Heart left ventricle (tissue), 16 donors: ENCODE measurements around the gene EEIG1. TPM values are rescaled to one million over a fixed set of nuclear protein-coding genes. Genes with fewer than 3 reads are reported as not detected.

Source experiments
- ATAC-seq, 4 donors: fragments of 200-7000 bp; cut with Tn5 transposase; one replicate each; pipeline ENCODE4 v1.9.1; 2020 to 2022; ENCODE audit warnings: moderate library complexity in 4 of 4, mild to moderate bottlenecking in 3 of 4, moderate number of reproducible peaks in 1 of 4
- DNase-seq, 5 donors: peaks; one replicate each; pipeline ENCODE4 v3.0.0-alpha.2; 2020
- H3K27ac ChIP-seq, 12 donors: fragments of 200-600 bp; sonication (generic) in 4 of 12; one replicate each; pipeline versions ENCODE4 v1.5.0 to v1.8.0; 2016 to 2022; ENCODE audit warnings: mild to moderate bottlenecking in 2 of 12
- H3K27me3 ChIP-seq, 9 donors: fragments of 200-600 bp; sonication (generic) in 2 of 9; one replicate each; pipeline versions ENCODE4 v1.5.1 to v1.8.0; 2016 to 2022; ENCODE audit warnings: mild to moderate bottlenecking in 3 of 9
- H3K36me3 ChIP-seq, 9 donors: fragments of 200-600 bp; sonication (generic) in 2 of 9; one replicate each; pipeline versions ENCODE4 v1.5.0 to v1.8.0; 2018 to 2022; ENCODE audit warnings: mild to moderate bottlenecking in 2 of 9
- H3K4me1 ChIP-seq, 12 donors: fragments of 200-600 bp; sonication (generic) in 4 of 12; one replicate each; pipeline versions ENCODE4 v1.5.0 to v1.8.0; 2016 to 2022; ENCODE audit warnings: mild to moderate bottlenecking in 3 of 12
- H3K4me3 ChIP-seq, 12 donors: fragments of 200-600 bp; sonication (generic) in 4 of 12; one replicate each; pipeline versions ENCODE4 v1.5.0 to v1.8.0; 2017 to 2022; ENCODE audit warnings: mild to moderate bottlenecking in 9 of 12, moderate library complexity in 4 of 12
- H3K9me3 ChIP-seq, 12 donors: fragments of 200-600 bp; sonication (generic) in 4 of 12; one replicate each; pipeline versions ENCODE4 v1.5.0 to v1.8.0; 2016 to 2022; ENCODE audit warnings: mild to moderate bottlenecking in 1 of 12
- POLR2A ChIP-seq, 2 donors: fragments of 450-650 bp; IDR thresholded peaks; one replicate each; pipeline ENCODE4 v1.6.1; 2017; ENCODE audit warnings: antibody characterized with exemption in 2 of 2, mild to moderate bottlenecking in 2 of 2, moderate library complexity in 2 of 2
- WGBS, 4 donors: extraction: QIAGEN DNeasy Blood & Tissue Kit in 2 of 4; methylation state at CpG; one replicate each; pipeline versions ENCODE4 v1.1.5 to v1.1.7; 2013 to 2018; 5-methylcytosine and 5-hydroxymethylcytosine counted together
- intact Hi-C, 10 donors: fragments of 100-400 bp; cut with DNase I; formaldehyde crosslinking; loops; one replicate each; pipeline versions ENCODE4 v1.11.1 to v1.14.2; 2022
- polyA plus RNA-seq, 2 donors: library from polyadenylated mRNA; stranded (reverse); fragments of 200-250 nt; gene quantifications; one replicate each; pipeline ENCODE4 v1.2.3, GENCODE V29; 2013
- total RNA-seq, 9 donors: library from RNA; depleted of rRNA in 2 of 9; stranded (reverse); fragments of >200 nt in 2 of 9; fragmentation: NEBNext Ultra II Directional in 3 of 9; extraction: Animal tissue kit (Norgen Biotek cat#: 25700) in 3 of 9; gene quantifications; one replicate each; pipeline versions ENCODE4 v1.1.0 to v1.2.4, GENCODE V29; 2016 to 2023
- TF ChIP-seq, protein P1 (sequence below), 12 donors: fragments of 200-600 bp; sonication (generic) in 4 of 12; IDR thresholded peaks; one replicate each; pipeline versions ENCODE4 v1.5.0 to v1.8.0; 2018 to 2022; ENCODE audit warnings: antibody characterized with exemption in 12 of 12, mild to moderate bottlenecking in 5 of 12
- donor health status: ischemic (EF 13 %, LVEDD 7.1; RV severe dilation, severe dysfunction).
- donor health status: healthy with polysubstance abuse.
- donor health status: DM: no; HTN: yes; CAD: no.
- donor health status: DM: no; HTN: no; CAD: no.
- donor health status: ischemic (EF 25% LVEDD 6.9; RV normal size, moderate dysfunction).
- donor health status: ischemic (EF 25% LVEDD 5.7; RV mildly dilated, moderate dysfunction).
- donor health status: healthy.
- donor health status: DM: yes; HTN: yes; CAD: no.
- donor health status: ischemic (EF 35%, LVEDD 5.7; RV mildly dilated, moderate dysfunction).
- donor health status: nonischemic (EF 11% LVEDD 7.7; RV severe dilation, severe dysfunction).
- donor health status: DM: yes; HTN: yes; CAD: no.
- donor health status: PGD.
- donor health status: ischemic (EF 29% LVEDD 5.4; RV normal size, mild dysfunction).
- donor health status: nonischemic (EF 23%, LVEDD 6.1; RV moderate dilation, normal function).

The EEIG1 gene
- total and polyA plus RNA-seq, 11 donors = 5.4 to 45.2 (median 20.1) TPM

- H3K4me1 ChIP-seq = peaks cover 3 to 100% (median 95%) of the 10 kb centered on the region in 12 donors
- H3K9me3 ChIP-seq = no peaks in the 10 kb centered on the region
- peak overlapping the region; percentile 66 to 95 (median 82) for H3K27ac ChIP-seq
- peaks cover 0 to 4% (median 0%) of the 10 kb centered on the region in 9 donors for H3K36me3 ChIP-seq
- no peaks in the 10 kb centered on the region for H3K27me3 ChIP-seq
- peak in 3 of 5 donors; percentile 64 to 71 (median 67) for DNase-seq
- 49 to 67% (median 66%) methylated on average over 7 to 17 of the region's 17 CpGs for WGBS, 4 donors
- intact Hi-C loops = loop anchor here in 1 of 10 donors (2.0 kb wide), 1 partner anchor 33 kb away; no protein-coding TSS in a partner anchor
- ATAC-seq = peak in 3 of 4 donors; percentile 11 to 26 (median 20)
- no peak for TF ChIP-seq POLR2A (IDR thresholded peaks at IDR 0.05)
- TF ChIP-seq, protein P1, sequence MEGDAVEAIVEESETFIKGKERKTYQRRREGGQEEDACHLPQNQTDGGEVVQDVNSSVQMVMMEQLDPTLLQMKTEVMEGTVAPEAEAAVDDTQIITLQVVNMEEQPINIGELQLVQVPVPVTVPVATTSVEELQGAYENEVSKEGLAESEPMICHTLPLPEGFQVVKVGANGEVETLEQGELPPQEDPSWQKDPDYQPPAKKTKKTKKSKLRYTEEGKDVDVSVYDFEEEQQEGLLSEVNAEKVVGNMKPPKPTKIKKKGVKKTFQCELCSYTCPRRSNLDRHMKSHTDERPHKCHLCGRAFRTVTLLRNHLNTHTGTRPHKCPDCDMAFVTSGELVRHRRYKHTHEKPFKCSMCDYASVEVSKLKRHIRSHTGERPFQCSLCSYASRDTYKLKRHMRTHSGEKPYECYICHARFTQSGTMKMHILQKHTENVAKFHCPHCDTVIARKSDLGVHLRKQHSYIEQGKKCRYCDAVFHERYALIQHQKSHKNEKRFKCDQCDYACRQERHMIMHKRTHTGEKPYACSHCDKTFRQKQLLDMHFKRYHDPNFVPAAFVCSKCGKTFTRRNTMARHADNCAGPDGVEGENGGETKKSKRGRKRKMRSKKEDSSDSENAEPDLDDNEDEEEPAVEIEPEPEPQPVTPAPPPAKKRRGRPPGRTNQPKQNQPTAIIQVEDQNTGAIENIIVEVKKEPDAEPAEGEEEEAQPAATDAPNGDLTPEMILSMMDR (IDR thresholded peaks at IDR 0.05) = no peak
- H3K4me3 ChIP-seq = peak overlapping the region in 1 of 12 donors; percentile 19
Observed at GRCh38 chr9:127973169-127974000, 7.4 kb downstream of the EEIG1 start.

- H3K4me1 ChIP-seq = peaks cover 3 to 100% (median 94%) of the 10 kb centered on the region in 12 donors
- peak overlapping the region; percentile 66 to 95 (median 82) for H3K27ac ChIP-seq
- H3K4me3 ChIP-seq = peak overlapping the region in 1 of 12 donors; percentile 18
- ATAC-seq = peak; percentile 61 to 77 (median 72)
- intact Hi-C loops = loop anchor here in 2 of 10 donors (1.0 to 2.0 kb wide), 2 partner anchors 23 to 34 kb away; no protein-coding TSS in a partner anchor
- H3K36me3 ChIP-seq = peaks cover 0 to 4% (median 0%) of the 10 kb centered on the region in 9 donors
- no peaks in the 10 kb centered on the region for H3K9me3 ChIP-seq
- WGBS, 4 donors = 26 to 60% (median 49%) methylated on average over 9 to 12 of the region's 12 CpGs
- no peaks in the 10 kb centered on the region for H3K27me3 ChIP-seq
- DNase-seq = peak; percentile 52 to 89 (median 83)
- TF ChIP-seq, protein P1 (IDR thresholded peaks at IDR 0.05) = peak in 1 of 12 donors; percentile 22
- no peak for TF ChIP-seq POLR2A (IDR thresholded peaks at IDR 0.05)
Observed at GRCh38 chr9:127972236-127972871, 8.4 kb downstream of the EEIG1 start.

- H3K27ac ChIP-seq = peak overlapping the region in 11 of 12 donors; percentile 66 to 95 (median 84)
- WGBS, 4 donors = 47 to 60% (median 56%) methylated on average over 16 to 20 of the region's 20 CpGs
- H3K36me3 ChIP-seq = peaks cover 0 to 4% (median 0%) of the 10 kb centered on the region in 9 donors
- no peak for TF ChIP-seq POLR2A (IDR thresholded peaks at IDR 0.05)
- DNase-seq (peak in 3 of 5 donors; percentile 25 to 62 (median 29)), ATAC-seq (no peak)
- peaks cover 3 to 100% (median 94%) of the 10 kb centered on the region in 12 donors for H3K4me1 ChIP-seq
- H3K27me3 ChIP-seq = no peaks in the 10 kb centered on the region
- no peaks in the 10 kb centered on the region for H3K9me3 ChIP-seq
- intact Hi-C loops = loop anchor here in 2 of 10 donors (1.0 to 2.0 kb wide), 2 partner anchors 22 to 35 kb away; no protein-coding TSS in a partner anchor
- H3K4me3 ChIP-seq = peak overlapping the region in 1 of 12 donors; percentile 31
Observed at GRCh38 chr9:127971357-127972235, 9.2 kb downstream of the EEIG1 start.
